ENCODE measurements around the gene STKLD1. TPM values are rescaled to one million over a fixed set of nuclear protein-coding genes. Genes with fewer than 3 reads are reported as not detected.
A peak's percentile ranks its signal among the peaks of the same experiment; 100 is the strongest.

STKLD1 gene
- total RNA-seq, 1 donor from 2014 or later = 0.64 TPM

DNA sequence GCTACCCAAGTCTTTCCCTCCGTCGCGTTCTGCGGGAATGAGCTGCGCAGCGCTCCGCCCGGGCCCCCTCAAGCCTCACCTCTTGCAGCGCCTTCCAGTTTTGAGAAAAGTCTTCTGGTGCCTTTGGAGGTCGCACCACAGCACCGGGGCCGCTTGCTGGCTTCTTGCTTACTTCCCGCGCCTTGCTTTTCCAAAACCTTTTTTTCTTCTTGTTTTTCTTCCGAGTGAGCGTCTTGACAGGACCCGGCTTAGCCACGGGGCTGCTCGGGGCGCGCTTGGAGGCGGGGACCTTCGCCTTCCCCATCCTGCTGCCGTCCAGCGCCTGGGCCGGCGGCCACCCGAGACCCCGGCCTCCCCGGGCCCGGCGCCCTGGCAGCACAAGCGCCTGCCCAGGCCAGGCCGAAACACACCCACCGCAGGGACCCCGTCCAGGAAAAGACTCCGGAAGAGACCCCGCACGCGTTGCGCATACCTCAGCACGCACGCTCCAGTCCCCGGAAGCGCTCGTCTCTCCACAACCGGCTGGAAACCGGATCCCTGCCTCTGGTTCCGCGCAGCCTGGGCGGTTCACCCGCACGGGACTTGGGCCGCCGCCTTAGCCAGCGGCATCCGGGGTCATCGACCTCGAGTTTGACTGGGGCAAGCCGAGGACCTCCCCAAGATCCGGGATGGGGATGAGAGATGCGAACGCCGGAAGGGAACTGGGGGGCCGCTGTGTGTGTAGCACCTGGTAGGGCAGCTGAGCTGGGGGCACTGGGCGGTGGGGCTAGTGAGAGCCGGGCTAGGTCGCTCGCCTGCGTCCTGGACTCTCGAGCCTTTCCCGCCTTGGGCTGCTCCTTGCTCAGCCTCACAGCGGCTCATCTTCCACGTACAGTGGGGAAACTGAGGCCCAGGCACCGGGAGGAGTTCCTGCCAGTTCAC lies 41.6 kb downstream of the STKLD1 start, which contains the start of gene REXO4:
REXO4 (minus strand) TSS at position 470 of the 921 bp plus-strand sequence; CDS start at position 304, 166 bp downstream.
- TF ChIP-seq, protein P1, sequence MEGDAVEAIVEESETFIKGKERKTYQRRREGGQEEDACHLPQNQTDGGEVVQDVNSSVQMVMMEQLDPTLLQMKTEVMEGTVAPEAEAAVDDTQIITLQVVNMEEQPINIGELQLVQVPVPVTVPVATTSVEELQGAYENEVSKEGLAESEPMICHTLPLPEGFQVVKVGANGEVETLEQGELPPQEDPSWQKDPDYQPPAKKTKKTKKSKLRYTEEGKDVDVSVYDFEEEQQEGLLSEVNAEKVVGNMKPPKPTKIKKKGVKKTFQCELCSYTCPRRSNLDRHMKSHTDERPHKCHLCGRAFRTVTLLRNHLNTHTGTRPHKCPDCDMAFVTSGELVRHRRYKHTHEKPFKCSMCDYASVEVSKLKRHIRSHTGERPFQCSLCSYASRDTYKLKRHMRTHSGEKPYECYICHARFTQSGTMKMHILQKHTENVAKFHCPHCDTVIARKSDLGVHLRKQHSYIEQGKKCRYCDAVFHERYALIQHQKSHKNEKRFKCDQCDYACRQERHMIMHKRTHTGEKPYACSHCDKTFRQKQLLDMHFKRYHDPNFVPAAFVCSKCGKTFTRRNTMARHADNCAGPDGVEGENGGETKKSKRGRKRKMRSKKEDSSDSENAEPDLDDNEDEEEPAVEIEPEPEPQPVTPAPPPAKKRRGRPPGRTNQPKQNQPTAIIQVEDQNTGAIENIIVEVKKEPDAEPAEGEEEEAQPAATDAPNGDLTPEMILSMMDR (IDR thresholded peaks at IDR 0.05; ENCODE audit: unreplicated experiment) = no peak

DNA sequence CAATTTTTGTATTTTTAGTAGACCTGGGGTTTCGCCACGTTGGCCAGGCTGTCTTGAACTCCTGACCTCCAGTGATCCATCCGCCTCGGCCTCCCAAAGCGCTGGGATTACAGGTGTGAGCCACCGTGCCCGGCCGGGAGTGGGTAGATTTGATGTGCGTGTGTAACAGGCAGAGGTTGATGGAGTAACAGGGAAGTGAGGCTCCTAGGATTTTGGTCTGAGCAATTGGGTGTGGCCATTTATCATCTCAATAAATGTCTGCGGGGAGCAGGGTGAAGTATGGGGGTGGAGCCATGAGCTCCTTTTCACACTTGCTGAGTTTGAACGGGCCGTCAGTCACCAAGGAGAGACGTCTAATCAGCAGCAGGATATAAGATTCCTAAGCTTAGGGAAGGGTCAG lies 42.8 kb downstream of the STKLD1 start:
- no peaks in the 10 kb centered on the region for H3K9me3 Mint-ChIP-seq (ENCODE audit: unreplicated experiment)
- H3K4me1 Mint-ChIP-seq (ENCODE audit: unreplicated experiment) = peaks cover 26% of the 10 kb centered on the region
- peaks cover 6% of the 10 kb centered on the region for H3K27me3 Mint-ChIP-seq (ENCODE audit: unreplicated experiment)
- H3K36me3 Mint-ChIP-seq (ENCODE audit: low read depth, unreplicated experiment) = peaks cover 12% of the 10 kb centered on the region
- TF ChIP-seq, protein P1 (IDR thresholded peaks at IDR 0.05; ENCODE audit: unreplicated experiment) = no peak
- no peak overlapping the region for H3K27ac Mint-ChIP-seq (ENCODE audit: unreplicated experiment)
- DNase-seq (ENCODE audit: low spot score) = no peak
- H3K4me3 Mint-ChIP-seq (ENCODE audit: unreplicated experiment) = peak overlapping the region; percentile 95

More for the DNA sequence above, 41.6 kb downstream of the STKLD1 start, which contains the start of gene REXO4:
- DNase-seq (ENCODE audit: low spot score) = peak; percentile 82
- Mint-ChIP-seq H3K36me3 (ENCODE audit: low read depth, unreplicated experiment) (peaks cover 19% of the 10 kb centered on the region), H3K4me1 (ENCODE audit: unreplicated experiment) (peaks cover 26% of the 10 kb centered on the region), H3K9me3 (ENCODE audit: unreplicated experiment) (no peaks in the 10 kb centered on the region), H3K4me3 (ENCODE audit: unreplicated experiment) (peak within 1 kb of the TSS; percentile 95), H3K27me3 (ENCODE audit: unreplicated experiment) (peaks cover 6% of the 10 kb centered on the region), H3K27ac (ENCODE audit: unreplicated experiment) (peak within 1 kb of the TSS; percentile 88)

DNA sequence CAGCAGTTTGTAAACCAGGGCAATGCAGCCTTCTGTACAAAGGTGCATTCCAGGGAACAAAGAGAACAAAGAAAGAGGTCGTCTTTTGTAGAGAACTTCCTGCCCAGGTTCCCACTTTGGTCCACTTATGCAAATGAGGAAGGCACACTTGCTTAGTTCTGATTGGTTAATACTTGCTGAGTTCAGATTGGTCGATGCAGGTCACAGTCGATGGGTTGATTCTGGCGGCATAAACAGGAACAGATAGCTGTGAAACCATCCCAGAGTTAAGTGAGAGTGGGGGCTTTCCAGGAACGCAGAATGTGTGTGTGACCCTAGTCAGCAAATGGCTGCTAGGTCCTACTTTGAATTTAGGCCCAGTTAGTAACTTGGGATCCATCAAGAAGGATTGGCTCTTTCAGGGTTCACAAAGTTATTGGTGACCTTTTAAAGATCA lies 44.2 kb downstream of the STKLD1 start:
- H3K4me3 Mint-ChIP-seq (ENCODE audit: unreplicated experiment) = no peak overlapping the region
- peaks cover 5% of the 10 kb centered on the region for H3K27me3 Mint-ChIP-seq (ENCODE audit: unreplicated experiment)
- H3K4me1 Mint-ChIP-seq (ENCODE audit: unreplicated experiment) = peaks cover 18% of the 10 kb centered on the region
- TF ChIP-seq, protein P1 (IDR thresholded peaks at IDR 0.05; ENCODE audit: unreplicated experiment) = no peak
- peaks cover 3% of the 10 kb centered on the region for H3K36me3 Mint-ChIP-seq (ENCODE audit: low read depth, unreplicated experiment)
- no peaks in the 10 kb centered on the region for H3K9me3 Mint-ChIP-seq (ENCODE audit: unreplicated experiment)
- no peak for DNase-seq (ENCODE audit: low spot score)
- peak overlapping the region; percentile 32 for H3K27ac Mint-ChIP-seq (ENCODE audit: unreplicated experiment)

DNA sequence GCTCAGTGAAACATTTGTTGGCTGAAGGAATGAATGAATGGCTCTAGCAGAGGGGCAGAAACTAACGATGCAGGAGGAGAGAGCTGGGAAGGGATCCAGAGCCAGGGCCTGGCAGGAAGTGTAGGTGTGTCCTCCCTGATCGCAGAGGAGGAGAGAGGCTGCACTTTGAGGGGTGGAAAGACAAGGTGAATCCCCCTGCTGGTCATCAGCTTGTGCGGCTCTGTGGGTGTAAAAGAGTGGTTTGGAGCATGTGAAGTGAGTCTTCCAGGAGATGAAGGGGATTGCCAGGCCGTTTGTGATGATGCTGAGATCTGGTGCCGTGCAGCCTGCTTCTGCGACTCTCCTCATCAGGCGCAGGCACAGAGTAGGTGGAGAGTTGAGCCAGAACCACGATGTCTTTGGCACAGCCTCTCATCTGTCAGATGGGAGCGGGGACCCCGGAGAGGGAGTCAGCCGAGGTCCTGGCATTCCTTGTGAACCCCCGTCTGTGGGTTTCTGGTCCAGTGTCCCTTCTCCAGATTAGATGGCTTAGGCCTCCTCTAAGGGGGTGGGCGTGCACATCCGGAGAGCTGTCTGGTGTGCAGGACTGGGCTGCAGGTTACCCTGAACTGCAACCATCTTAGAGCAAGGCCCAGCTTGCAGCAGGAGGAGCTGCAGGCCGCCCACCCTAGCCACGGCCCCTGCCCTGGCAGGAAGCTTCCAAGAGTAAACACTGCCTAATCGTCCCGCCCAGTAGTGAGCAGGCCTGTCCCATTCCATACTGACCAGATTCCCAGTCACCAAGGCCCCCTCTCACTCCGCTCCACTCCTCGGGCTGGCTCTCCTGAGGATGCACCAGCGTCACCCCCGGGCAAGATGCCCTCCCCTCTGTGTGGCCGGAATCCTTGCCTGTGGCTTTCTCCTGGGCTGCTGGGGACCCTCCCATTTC lies 45.7 kb downstream of the STKLD1 start, which contains the start of gene ADAMTS13:
ADAMTS13 (plus strand) TSS at position 753 of the 928 bp plus-strand sequence; CDS start at position 830, 77 bp downstream.
- TF ChIP-seq, protein P1 (IDR thresholded peaks at IDR 0.05; ENCODE audit: unreplicated experiment) = no peak
- no peak for DNase-seq (ENCODE audit: low spot score)
- H3K4me3 Mint-ChIP-seq (ENCODE audit: unreplicated experiment) = no peak within 1 kb of the TSS

More for the DNA sequence above, 45.7 kb downstream of the STKLD1 start, which contains the start of gene ADAMTS13:
- Mint-ChIP-seq H3K4me1 (ENCODE audit: unreplicated experiment) (peaks cover 12% of the 10 kb centered on the region), H3K9me3 (ENCODE audit: unreplicated experiment) (no peaks in the 10 kb centered on the region), H3K27ac (ENCODE audit: unreplicated experiment) (no peak within 1 kb of the TSS), H3K36me3 (ENCODE audit: low read depth, unreplicated experiment) (peaks cover 3% of the 10 kb centered on the region), H3K27me3 (ENCODE audit: unreplicated experiment) (peaks cover 6% of the 10 kb centered on the region)

All from endothelial cell (in vitro differentiated cells).